Colon (tissue), 2 donors: ENCODE measurements around the gene EAF1.
"Not testable (repeated sequence)": the region's sequence is repeated elsewhere in the genome, so short reads cannot be mapped to it uniquely, and the experiment has no call there.

Source experiments
- FAIRE-seq: peaks from 2 replicates; lab custom pipeline; 2012; peaks lifted over from hg19 to GRCh38; lab: Jason Lieb, UNC
- donor health status: control.
- donor health status: control.

EAF1 gene

GRCh38 chr3:15427182-15427880 lies at the start of gene EAF1, which contains the start of gene METTL6:
TSS of gene EAF1 (plus strand) at chr3:15427598. CDS start at chr3:15427780, 182 bp downstream.
TSS of gene METTL6 (minus strand) at chr3:15427544. CDS start at chr3:15426511, 1,033 bp downstream.
- no peak for FAIRE-seq

DNA sequence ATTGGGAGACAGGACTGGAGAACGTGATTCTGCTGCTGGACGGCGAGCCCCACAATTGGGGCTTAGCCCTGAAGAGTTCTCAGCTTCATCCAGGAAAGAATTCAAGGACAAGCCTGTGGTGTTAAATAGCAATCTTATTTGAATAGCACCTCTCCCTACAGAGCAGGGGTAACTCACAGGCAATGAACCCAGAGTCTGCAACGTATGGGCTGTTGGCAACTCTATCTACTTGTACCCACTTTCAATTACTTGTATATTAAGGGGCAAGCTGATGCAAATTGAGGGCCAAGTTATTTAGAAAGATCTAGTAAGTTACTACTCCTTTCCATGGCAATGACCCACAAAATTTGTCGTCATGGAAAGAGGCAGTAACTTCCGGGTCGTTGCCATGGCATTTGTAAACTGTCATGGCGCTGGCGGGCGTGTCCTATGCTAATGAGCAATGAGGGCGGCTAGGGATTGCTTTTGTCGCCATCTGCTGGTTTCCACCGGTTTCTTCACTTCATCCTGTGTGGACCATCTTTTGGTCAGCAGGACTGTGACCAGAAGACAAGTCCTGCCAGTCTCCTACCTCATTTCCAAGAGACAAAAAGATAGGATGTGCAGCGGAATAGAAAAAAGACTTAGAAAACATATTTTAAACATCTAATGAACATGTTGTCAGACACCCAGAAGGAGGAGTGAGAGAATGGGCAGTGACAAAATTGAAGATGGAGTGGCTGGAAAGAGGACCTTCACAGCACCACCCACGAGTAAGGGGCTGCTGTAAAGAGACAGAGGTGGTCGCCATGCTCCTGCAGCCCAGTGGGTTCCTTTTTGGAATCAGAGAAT lies 49.2 kb upstream of the EAF1 start:
- FAIRE-seq: no peak

- FAIRE-seq: no peak
Measured at GRCh38 chr3:15380980-15381890, 46.2 kb upstream of the EAF1 start.

DNA sequence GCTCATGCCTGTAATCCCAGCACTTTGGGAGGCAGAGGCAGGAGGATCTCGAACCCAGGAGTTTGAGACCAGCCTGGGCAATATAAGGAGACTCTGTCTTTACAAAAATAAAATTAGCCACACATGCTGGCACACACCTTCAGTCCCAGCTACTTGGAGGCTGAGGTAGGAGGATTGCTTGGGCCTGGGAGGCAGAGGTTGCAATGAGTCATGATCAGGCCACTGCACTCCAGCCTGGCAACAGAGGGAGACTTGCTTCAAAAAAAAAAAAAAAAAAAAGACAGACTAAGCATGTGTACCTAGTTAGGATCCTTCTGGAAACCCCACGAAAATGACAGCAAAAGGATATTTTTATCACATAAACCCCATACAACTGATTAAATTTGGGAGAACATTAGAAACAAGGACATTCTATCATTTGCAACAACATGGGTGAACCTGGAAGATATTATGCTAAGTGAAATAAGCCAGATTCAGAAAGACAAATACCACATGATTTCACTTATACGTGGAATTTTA lies 44.9 kb upstream of the EAF1 start:
- no peak for FAIRE-seq

- FAIRE-seq: no peak
Measured at GRCh38 chr3:15384510-15385237, 42.7 kb upstream of the EAF1 start.

DNA sequence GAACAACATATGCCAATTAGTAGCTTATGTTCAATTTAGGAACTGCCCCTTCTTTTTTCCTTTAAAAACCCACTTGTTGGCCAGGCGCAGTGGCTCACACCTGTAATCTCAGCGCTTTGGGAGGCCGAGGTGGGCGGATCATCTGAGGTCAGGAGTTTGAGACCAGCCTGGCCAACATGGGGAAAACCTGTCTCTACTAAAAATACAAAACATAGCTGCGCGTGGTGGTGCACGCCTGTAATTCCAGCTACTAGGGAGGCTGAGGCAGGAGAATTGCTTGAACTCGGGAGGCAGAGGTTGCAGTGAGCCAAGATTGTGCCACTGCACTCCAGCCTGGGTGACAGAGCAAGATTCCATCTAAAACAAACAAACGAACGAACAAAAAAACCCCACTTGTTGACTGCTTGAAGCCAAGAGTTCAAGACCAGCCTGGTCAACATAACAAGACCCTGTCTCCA lies 42.1 kb upstream of the EAF1 start:
- FAIRE-seq: not testable (repeated sequence)

DNA sequence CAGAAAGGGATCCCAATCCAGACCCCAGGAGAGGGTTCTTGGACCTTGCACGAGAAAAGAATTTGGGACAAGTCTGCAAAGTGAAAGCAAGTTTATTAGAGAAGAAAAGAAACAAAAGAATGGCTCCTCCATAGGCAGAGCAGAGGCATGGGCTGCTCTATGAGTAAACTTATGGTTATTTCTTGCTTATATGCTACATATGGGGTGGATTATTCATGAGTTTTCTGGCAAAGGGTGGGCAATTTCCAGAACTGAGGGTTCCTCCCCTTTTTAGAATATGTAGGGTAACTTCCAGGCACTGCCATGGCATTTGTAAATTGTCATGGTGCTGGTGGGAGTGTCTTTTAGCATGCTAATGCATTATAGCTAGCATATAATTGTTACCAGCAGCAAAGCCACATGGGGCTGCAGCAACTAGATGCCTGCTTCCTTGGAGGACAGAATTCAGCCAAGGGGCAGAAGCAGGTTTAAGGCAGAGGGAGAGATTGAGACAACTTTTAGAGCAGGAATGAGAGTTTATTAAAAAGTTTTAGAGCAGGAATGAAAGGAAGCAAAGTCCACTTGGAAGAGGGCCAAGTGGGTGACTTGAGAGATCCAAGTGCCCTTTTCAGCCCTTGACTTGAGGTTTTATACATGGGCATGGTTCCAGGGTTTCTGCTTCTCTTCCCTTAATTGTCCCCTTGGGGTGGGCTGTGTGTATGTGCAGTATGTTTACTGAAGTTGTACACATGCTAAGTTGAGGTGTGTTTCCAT lies 41.3 kb upstream of the EAF1 start:
- no peak for FAIRE-seq

DNA sequence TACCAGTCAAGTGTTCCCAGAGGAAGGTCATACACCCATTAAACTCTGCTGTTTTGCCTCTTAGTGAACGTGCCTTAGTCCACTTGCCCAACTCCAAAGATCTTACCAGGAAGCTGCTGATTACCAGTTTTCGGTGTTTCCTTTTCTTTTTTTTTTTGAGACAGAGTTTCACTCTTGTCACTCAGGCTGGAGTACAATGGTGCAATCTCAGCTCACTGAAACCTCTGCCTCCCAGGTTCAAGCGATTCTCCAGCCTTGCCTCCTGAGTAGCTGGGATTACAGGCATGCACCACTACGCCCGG lies 40.8 kb upstream of the EAF1 start:
- not testable (repeated sequence) for FAIRE-seq

DNA sequence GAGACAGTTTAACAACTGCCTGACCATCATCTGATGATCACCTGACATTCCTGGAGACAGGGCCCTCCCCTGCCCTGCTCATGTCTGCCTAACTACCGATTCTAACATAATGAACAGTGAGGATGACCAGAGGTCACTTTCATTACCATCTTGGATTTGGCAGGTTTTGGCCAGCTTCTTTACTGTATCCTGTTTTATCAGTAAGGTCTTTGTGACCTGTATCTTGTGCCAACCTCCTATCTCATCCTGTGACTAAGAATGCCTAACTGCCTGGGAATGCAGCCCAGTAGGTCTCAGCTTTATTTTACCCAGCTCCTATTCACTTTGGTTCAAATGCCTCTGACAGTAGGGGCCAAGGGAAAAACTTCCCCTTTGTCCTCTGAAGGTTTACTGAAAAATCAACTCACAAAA lies 40.2 kb upstream of the EAF1 start:
- no peak for FAIRE-seq

DNA sequence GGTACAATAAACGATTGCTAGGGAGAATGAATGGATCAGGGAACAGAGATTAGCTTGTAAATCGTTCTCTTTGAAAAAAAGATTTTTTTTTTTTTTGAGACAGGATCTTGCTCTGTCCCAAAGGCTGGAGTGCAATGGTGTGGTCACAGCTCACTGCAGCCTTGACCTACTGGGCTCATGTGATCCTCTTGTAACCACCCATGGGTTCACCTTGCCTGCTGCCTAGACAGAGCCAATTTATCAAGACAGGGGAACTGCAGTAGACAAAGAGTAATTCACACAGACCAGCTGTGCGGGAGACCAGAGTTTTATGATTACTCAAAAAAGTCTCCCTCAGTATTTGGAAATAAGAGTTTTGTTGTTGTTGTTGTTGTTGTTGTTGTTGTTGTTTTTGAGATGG lies 39.7 kb upstream of the EAF1 start:
- no peak for FAIRE-seq

DNA sequence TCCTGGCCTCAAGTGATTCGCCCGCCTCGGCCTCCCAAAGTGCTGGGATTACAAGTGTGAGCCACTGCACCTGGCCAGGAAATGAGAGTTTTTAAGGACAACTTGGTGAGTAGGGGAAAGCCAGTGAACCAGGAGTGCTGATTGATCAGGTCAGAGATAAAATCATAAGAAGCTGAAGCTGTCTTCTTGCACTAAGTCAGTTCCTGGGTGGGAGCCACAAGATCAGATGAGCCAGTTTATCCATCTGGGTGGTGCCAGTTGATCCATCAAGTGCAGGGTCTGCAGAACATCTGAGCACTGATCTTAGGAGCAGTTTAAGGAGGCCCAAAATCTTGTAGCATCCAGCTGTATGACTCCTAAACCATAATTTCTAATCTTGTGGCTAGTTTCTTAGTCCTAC lies 39.1 kb upstream of the EAF1 start:
- not testable (repeated sequence) for FAIRE-seq

GRCh38 chr3:15390460-15390859 lies 36.9 kb upstream of the EAF1 start:
- no peak for FAIRE-seq

- no peak for FAIRE-seq
Measured at GRCh38 chr3:15391007-15391406, 36.4 kb upstream of the EAF1 start.

GRCh38 chr3:15393252-15393651 lies 34.1 kb upstream of the EAF1 start:
- FAIRE-seq: not testable (repeated sequence)

DNA sequence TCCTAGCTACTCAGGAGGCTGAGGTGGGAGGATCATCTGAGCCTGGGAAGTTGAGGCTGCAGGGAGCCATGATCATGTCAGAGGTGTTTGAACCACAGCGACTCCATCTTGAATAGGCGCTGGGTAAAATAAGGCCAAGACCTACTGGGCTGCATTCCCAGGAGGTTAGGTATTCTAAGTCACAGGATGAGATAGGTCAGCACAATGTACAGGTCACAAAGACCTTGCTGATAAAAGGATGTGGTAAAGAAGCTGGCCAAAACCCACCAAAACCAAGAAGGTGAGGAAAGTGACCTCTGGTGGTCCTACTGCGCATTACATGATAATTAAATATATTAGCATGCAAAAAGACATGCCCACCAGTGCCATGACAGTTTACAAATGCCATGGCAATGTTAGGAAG lies 28.7 kb upstream of the EAF1 start:
- FAIRE-seq: not testable (repeated sequence)

DNA sequence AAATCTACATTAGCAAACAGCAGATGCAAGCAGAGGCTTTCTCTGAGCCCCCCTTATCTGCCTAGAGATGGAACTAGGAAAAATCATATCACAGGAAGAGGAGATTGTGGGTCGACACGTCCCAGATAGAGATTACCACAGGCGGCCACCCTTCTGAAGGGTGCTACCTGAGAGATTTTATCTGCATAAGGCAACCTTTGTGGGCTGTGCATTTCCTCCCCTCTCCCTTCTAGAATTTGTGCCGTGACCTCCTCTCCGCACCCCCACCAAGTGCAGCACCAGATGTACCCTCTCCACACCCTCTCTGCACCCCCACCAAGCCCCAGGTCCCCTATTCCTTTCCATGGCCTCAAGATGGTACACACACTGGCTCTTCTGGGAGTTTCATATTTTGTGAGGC lies 27.4 kb upstream of the EAF1 start:
- FAIRE-seq: no peak

DNA sequence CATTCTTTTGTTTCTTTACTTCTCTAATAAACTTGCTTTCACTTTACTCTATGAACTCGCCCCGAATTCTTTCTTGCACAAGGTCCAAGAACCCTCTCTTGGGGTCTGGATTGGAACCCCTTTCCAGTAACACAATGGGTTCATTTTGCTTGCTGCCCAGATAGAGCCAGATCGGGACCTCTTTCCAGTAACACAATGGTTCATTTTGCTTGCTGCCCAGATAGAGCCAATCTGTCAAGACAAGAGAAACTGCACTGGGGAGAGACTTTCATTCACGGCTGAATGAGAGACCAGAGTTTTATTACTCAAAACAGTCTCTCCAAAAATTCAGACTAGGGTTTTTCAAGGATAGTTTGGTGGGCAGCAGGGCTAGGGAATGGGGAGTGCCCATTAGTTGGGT lies 25.5 kb upstream of the EAF1 start:
- no peak for FAIRE-seq

DNA sequence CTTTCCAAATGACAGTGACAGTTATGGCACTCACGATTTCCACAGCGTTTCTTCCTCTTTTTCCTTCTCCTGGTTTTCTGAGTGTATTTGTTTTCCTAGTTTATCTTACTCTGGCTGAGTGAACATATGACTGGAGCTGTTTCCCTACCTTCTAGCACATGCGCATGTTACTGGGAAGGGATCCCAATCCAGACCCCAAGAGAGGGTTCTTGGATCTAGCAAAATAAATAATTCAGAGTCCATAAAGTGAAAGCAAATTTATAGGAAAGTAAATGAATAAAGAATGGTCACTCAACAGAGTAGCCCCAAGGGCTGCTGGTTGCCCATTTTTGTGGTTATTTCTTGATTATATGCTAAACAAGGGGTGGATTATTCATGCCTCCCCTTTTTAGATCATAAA lies 23.9 kb upstream of the EAF1 start:
- no peak for FAIRE-seq

GRCh38 chr3:15403965-15404364 lies 23.4 kb upstream of the EAF1 start:
- no peak for FAIRE-seq

- no peak for FAIRE-seq
Measured at GRCh38 chr3:15404767-15405166, 22.6 kb upstream of the EAF1 start.
